Left hindlimb (tissue), 1 donor: ENCODE data around the gene B4GALNT2.
"Not testable (repeated sequence)": the region's sequence is repeated elsewhere in the genome, so short reads cannot be mapped to it uniquely, and the experiment has no call there.

Experiments
- DNase-seq: peaks from one replicate; pipeline ENCODE4 v3.0.0-alpha.2; 2018

B4GALNT2 gene

GRCh38 chr17:49184522-49184921, 52.0 kb downstream of the B4GALNT2 start:
- DNase-seq: not testable (repeated sequence)

- DNase-seq: not testable (repeated sequence)
Observed at GRCh38 chr17:49185381-49185780, 52.8 kb downstream of the B4GALNT2 start.

GRCh38 chr17:49187301-49187700, 54.7 kb downstream of the B4GALNT2 start:
- no peak for DNase-seq

GRCh38 chr17:49190932-49191331, 58.4 kb downstream of the B4GALNT2 start:
- DNase-seq: no peak

- no peak for DNase-seq
Observed at GRCh38 chr17:49191409-49191916, 58.9 kb downstream of the B4GALNT2 start.

- peak; percentile 97 for DNase-seq
Observed at GRCh38 chr17:49191917-49192741, 59.6 kb downstream of the B4GALNT2 start.

- DNase-seq: peak; percentile 50
Observed at GRCh38 chr17:49193513-49194296, 61.1 kb downstream of the B4GALNT2 start.

GRCh38 chr17:49194297-49194607, 61.7 kb downstream of the B4GALNT2 start:
- no peak for DNase-seq

GRCh38 chr17:49195751-49196150, 63.2 kb downstream of the B4GALNT2 start:
- no peak for DNase-seq

- DNase-seq: no peak
Observed at GRCh38 chr17:49196520-49196919, 64.0 kb downstream of the B4GALNT2 start.

GRCh38 chr17:49197346-49197998, 64.9 kb downstream of the B4GALNT2 start:
- DNase-seq: no peak

GRCh38 chr17:49198211-49198610, 65.6 kb downstream of the B4GALNT2 start:
- no peak for DNase-seq

GRCh38 chr17:49200423-49201083, 68.0 kb downstream of the B4GALNT2 start:
- DNase-seq: no peak

GRCh38 chr17:49201481-49201927, 68.9 kb downstream of the B4GALNT2 start:
- no peak for DNase-seq

- DNase-seq: no peak
Observed at GRCh38 chr17:49203796-49204195, 71.2 kb downstream of the B4GALNT2 start.

- no peak for DNase-seq
Observed at GRCh38 chr17:49204516-49204915, 71.9 kb downstream of the B4GALNT2 start.

GRCh38 chr17:49209061-49209571, 76.5 kb downstream of the B4GALNT2 start:
- no peak for DNase-seq

GRCh38 chr17:49210158-49211029, 77.8 kb downstream of the B4GALNT2 start, which contains the start of the genes ABI3 and GNGT2:
ABI3 (plus strand) TSS chr17:49210707; CDS start chr17:49210725, 18 bp downstream.
GNGT2 (minus strand) TSS chr17:49210574; CDS start chr17:49207422, 3,152 bp downstream.
- peak; percentile 67 for DNase-seq

- DNase-seq: no peak
Observed at GRCh38 chr17:49213399-49213798, 80.8 kb downstream of the B4GALNT2 start.

- DNase-seq: no peak
Observed at GRCh38 chr17:49213847-49214246, 81.3 kb downstream of the B4GALNT2 start.

GRCh38 chr17:49214676-49215360, 82.2 kb downstream of the B4GALNT2 start:
- DNase-seq: no peak
